ENCODE measurements around the gene EIF3I.
A peak's percentile ranks its signal among the peaks of the same experiment; 100 is the strongest.

The EIF3I gene

GRCh38 chr1:32221980-32222755 lies at the start of gene EIF3I, which contains the start of gene TMEM234:
Gene EIF3I (plus strand): TSS chr1:32222407. CDS start chr1:32222442, 35 bp downstream.
Gene TMEM234 (minus strand): TSS chr1:32222353. CDS start chr1:32222322, 31 bp downstream.
- H3K4me1 Mint-ChIP-seq, result peaks cover 33% of the 10 kb centered on the region
- peaks cover 22% of the 10 kb centered on the region for H3K36me3 Mint-ChIP-seq
- peak within 1 kb of the TSS; percentile 92 for H3K27ac Mint-ChIP-seq

GRCh38 chr1:32172621-32173245 lies 49.5 kb upstream of the EIF3I start:
- Mint-ChIP-seq H3K27ac (no peak overlapping the region), H3K4me3 (no peak overlapping the region), H3K36me3 (peaks cover 56% of the 10 kb centered on the region), H3K9me3 (no peaks in the 10 kb centered on the region), H3K27me3 (no peaks in the 10 kb centered on the region), H3K4me1 (no peaks in the 10 kb centered on the region)
- no peak for ATAC-seq

More at GRCh38 chr1:32221980-32222755, at the start of gene EIF3I, which contains the start of gene TMEM234:
- Mint-ChIP-seq H3K4me3 (peak within 1 kb of the TSS; percentile 97), H3K9me3 (no peaks in the 10 kb centered on the region), H3K27me3 (no peaks in the 10 kb centered on the region)
- ATAC-seq, result peak; percentile 97

- ATAC-seq, result no peak
- H3K9me3 Mint-ChIP-seq, result no peaks in the 10 kb centered on the region
- peak overlapping the region; percentile 97 for H3K4me3 Mint-ChIP-seq
- H3K27ac Mint-ChIP-seq, result peak overlapping the region; percentile 99
- H3K4me1 Mint-ChIP-seq, result peaks cover 36% of the 10 kb centered on the region
- H3K36me3 Mint-ChIP-seq, result peaks cover 38% of the 10 kb centered on the region
- H3K27me3 Mint-ChIP-seq, result no peaks in the 10 kb centered on the region
Measured at GRCh38 chr1:32178380-32179192, 43.6 kb upstream of the EIF3I start.

- ATAC-seq, result no peak
- Mint-ChIP-seq H3K4me1 (peaks cover 40% of the 10 kb centered on the region), H3K4me3 (peak overlapping the region; percentile 97), H3K27me3 (no peaks in the 10 kb centered on the region), H3K9me3 (no peaks in the 10 kb centered on the region), H3K27ac (peak overlapping the region; percentile 99), H3K36me3 (peaks cover 37% of the 10 kb centered on the region)
Measured at GRCh38 chr1:32179193-32179442, 43.1 kb upstream of the EIF3I start.

- Mint-ChIP-seq H3K27ac (peak within 1 kb of the TSS; percentile 99), H3K4me1 (peaks cover 45% of the 10 kb centered on the region), H3K36me3 (peaks cover 37% of the 10 kb centered on the region), H3K27me3 (no peaks in the 10 kb centered on the region), H3K4me3 (peak within 1 kb of the TSS; percentile 97), H3K9me3 (no peaks in the 10 kb centered on the region)
- ATAC-seq, result peak; percentile 96
Measured at GRCh38 chr1:32179443-32180185, 42.6 kb upstream of the EIF3I start, which contains the start of gene TXLNA. Gene TXLNA (plus strand): TSS chr1:32179675. CDS start chr1:32180346, 671 bp downstream.

GRCh38 chr1:32180186-32181060 lies 41.8 kb upstream of the EIF3I start:
- Mint-ChIP-seq H3K4me1 (peaks cover 49% of the 10 kb centered on the region), H3K36me3 (peaks cover 42% of the 10 kb centered on the region), H3K27me3 (no peaks in the 10 kb centered on the region), H3K9me3 (no peaks in the 10 kb centered on the region), H3K4me3 (peak overlapping the region; percentile 97), H3K27ac (peak overlapping the region; percentile 99)
- ATAC-seq, result peak; percentile 46

- ATAC-seq, result no peak
- H3K27ac Mint-ChIP-seq, result peak overlapping the region; percentile 99
- peaks cover 53% of the 10 kb centered on the region for H3K4me1 Mint-ChIP-seq
- H3K4me3 Mint-ChIP-seq, result peak overlapping the region; percentile 97
- H3K9me3 Mint-ChIP-seq, result no peaks in the 10 kb centered on the region
- no peaks in the 10 kb centered on the region for H3K27me3 Mint-ChIP-seq
- H3K36me3 Mint-ChIP-seq, result peaks cover 46% of the 10 kb centered on the region
Measured at GRCh38 chr1:32181065-32181464, 41.1 kb upstream of the EIF3I start.

- Mint-ChIP-seq H3K9me3 (no peaks in the 10 kb centered on the region), H3K4me3 (peak overlapping the region; percentile 97), H3K4me1 (peaks cover 58% of the 10 kb centered on the region), H3K27ac (peak overlapping the region; percentile 99), H3K27me3 (no peaks in the 10 kb centered on the region), H3K36me3 (peaks cover 51% of the 10 kb centered on the region)
- ATAC-seq, result no peak
Measured at GRCh38 chr1:32181563-32181962, 40.6 kb upstream of the EIF3I start.

- peaks cover 54% of the 10 kb centered on the region for H3K36me3 Mint-ChIP-seq
- no peaks in the 10 kb centered on the region for H3K27me3 Mint-ChIP-seq
- H3K4me1 Mint-ChIP-seq, result peaks cover 60% of the 10 kb centered on the region
- no peak overlapping the region for H3K27ac Mint-ChIP-seq
- no peaks in the 10 kb centered on the region for H3K9me3 Mint-ChIP-seq
- no peak for ATAC-seq
- H3K4me3 Mint-ChIP-seq, result peak overlapping the region; percentile 38
Measured at GRCh38 chr1:32182060-32182459, 40.1 kb upstream of the EIF3I start.

GRCh38 chr1:32184650-32185049 lies 37.6 kb upstream of the EIF3I start:
- H3K27ac Mint-ChIP-seq, result no peak overlapping the region
- peaks cover 58% of the 10 kb centered on the region for H3K4me1 Mint-ChIP-seq
- H3K4me3 Mint-ChIP-seq, result no peak overlapping the region
- peaks cover 66% of the 10 kb centered on the region for H3K36me3 Mint-ChIP-seq
- H3K27me3 Mint-ChIP-seq, result no peaks in the 10 kb centered on the region
- H3K9me3 Mint-ChIP-seq, result no peaks in the 10 kb centered on the region
- ATAC-seq, result no peak

- Mint-ChIP-seq H3K27ac (no peak overlapping the region), H3K4me1 (peaks cover 47% of the 10 kb centered on the region), H3K4me3 (no peak overlapping the region), H3K9me3 (no peaks in the 10 kb centered on the region), H3K36me3 (peaks cover 64% of the 10 kb centered on the region), H3K27me3 (no peaks in the 10 kb centered on the region)
- no peak for ATAC-seq
Measured at GRCh38 chr1:32186077-32186476, 36.1 kb upstream of the EIF3I start.

- no peak overlapping the region for H3K4me3 Mint-ChIP-seq
- H3K9me3 Mint-ChIP-seq, result no peaks in the 10 kb centered on the region
- peaks cover 64% of the 10 kb centered on the region for H3K36me3 Mint-ChIP-seq
- peaks cover 42% of the 10 kb centered on the region for H3K4me1 Mint-ChIP-seq
- ATAC-seq, result no peak
- H3K27ac Mint-ChIP-seq, result no peak overlapping the region
- H3K27me3 Mint-ChIP-seq, result no peaks in the 10 kb centered on the region
Measured at GRCh38 chr1:32186491-32186890, 35.7 kb upstream of the EIF3I start.

GRCh38 chr1:32187850-32188249 lies 34.4 kb upstream of the EIF3I start:
- no peak overlapping the region for H3K4me3 Mint-ChIP-seq
- no peak overlapping the region for H3K27ac Mint-ChIP-seq
- peaks cover 31% of the 10 kb centered on the region for H3K4me1 Mint-ChIP-seq
- ATAC-seq, result no peak
- no peaks in the 10 kb centered on the region for H3K27me3 Mint-ChIP-seq
- H3K36me3 Mint-ChIP-seq, result peaks cover 66% of the 10 kb centered on the region
- H3K9me3 Mint-ChIP-seq, result no peaks in the 10 kb centered on the region

Data from stimulated activated memory B cell treated with anti-CD40 and anti-IgM and Interleukin-4, amounts not matched to agents 10 μg/mL and 1 μg/mL and 100 μg/mL, for 72 hours (primary cell).